ENCODE results near the gene TRABD2B. TPM values are rescaled to one million over a fixed set of nuclear protein-coding genes. Genes with fewer than 3 reads are reported as not detected.

TRABD2B gene
- total and polyA plus RNA-seq, 2 of the 13 experiments (the other 11 are each of a cell fraction or from before 2014, with no cell fraction given), result 0.04 TPM; not detected in 1

- FAIRE-seq (no peak), DNase-seq (ENCODE audit: low spot score) (no peak), ATAC-seq (no peak)
- WGBS (ENCODE audit: low lambda C conversion rate), result 57% methylated on average over 4 of the region's 4 CpGs
- no peaks in the 10 kb centered on the region for H3K36me3 ChIP-seq (replicated peaks in 1 of 2; ENCODE audit: control insufficient read depth in 1 of 2, insufficient read depth in 2 of 2, low read length in 2 of 2)
- TF ChIP-seq U2AF2 (IDR thresholded peaks at IDR 0.05; ENCODE audit: low read depth, low read length), result no peak
- TF ChIP-seq NR2F6 (IDR thresholded peaks at IDR 0.05), result no peak
- TF ChIP-seq NR2F6 (CRISPR knock-in tag; IDR thresholded peaks at IDR 0.05), result no peak
- TF ChIP-seq ZNF574 (CRISPR knock-in tag; IDR thresholded peaks at IDR 0.05), result no peak
- no peaks in the 10 kb centered on the region for H3K27me3 ChIP-seq (ENCODE audit: control insufficient read depth in 1 of 2, insufficient read depth in 2 of 2, low read length in 2 of 2)
- no peak overlapping the region for H2AFZ ChIP-seq (ENCODE audit: low read length)
- no TSS peak for BruUV-seq (replicated peaks)
- no peaks in the 10 kb centered on the region for H3K79me2 ChIP-seq (ENCODE audit: insufficient read depth, low read length)
- ChIA-PET POLR2A (interaction anchor here (1.1 to 3.9 kb wide), 6 partner anchors 10 to 64 kb away, joined by 3 to 17 read pairs (median 4); no protein-coding TSS in a partner anchor), CTCF (ENCODE audit: low intra/inter-chr PET ratio, low total read pairs) (no interaction called here)
- no peaks in the 10 kb centered on the region for H4K20me1 ChIP-seq (ENCODE audit: insufficient read depth, low read length)
- in situ Hi-C loops (cut with HindIII; ENCODE audit: extremely low pct_ligation_motif_present, low pct_unique_long_range_greater_than_20kb) (no loop called here), intact Hi-C loops (cut with micrococcal nuclease; ENCODE audit: unreplicated experiment) (no loop called here)
- no peak overlapping the region for H3K27ac ChIP-seq (ENCODE audit: extremely low read length, insufficient read depth, low read length)
- no peak overlapping the region for H3K9ac ChIP-seq (ENCODE audit: insufficient read depth, low read depth, low read length)
- peaks cover 85% of the 10 kb centered on the region for H3K4me1 ChIP-seq (ENCODE audit: insufficient read depth, low read length)
- no peak overlapping the region for H3K4me2 ChIP-seq (ENCODE audit: low read depth, low read length)
- no peak overlapping the region for H3K4me3 ChIP-seq (replicated peaks in 1 of 3; ENCODE audit: insufficient read depth in 1 of 3, low read depth in 2 of 3, low read length in 3 of 3)
- no peaks in the 10 kb centered on the region for H3K9me3 ChIP-seq (ENCODE audit: low read length)
These were observed 142.0 kb downstream of the TRABD2B start for GRCh38 chr1:47855230-47855629.

GRCh38 chr1:47854552-47855144, 142.5 kb downstream of the TRABD2B start:
- intact Hi-C loops (cut with micrococcal nuclease; ENCODE audit: unreplicated experiment), result no loop called here
- Histone ChIP-seq H3K9ac (ENCODE audit: insufficient read depth, low read depth, low read length) (no peak overlapping the region), H3K4me2 (ENCODE audit: low read depth, low read length) (peak overlapping the region; percentile 20; the same call in 1 of the 2 replicates), H4K20me1 (ENCODE audit: insufficient read depth, low read length) (no peaks in the 10 kb centered on the region), H2AFZ (ENCODE audit: low read length) (no peak overlapping the region), H3K27me3 (ENCODE audit: control insufficient read depth in 1 of 2, insufficient read depth in 2 of 2, low read length in 2 of 2) (no peaks in the 10 kb centered on the region), H3K79me2 (ENCODE audit: insufficient read depth, low read length) (no peaks in the 10 kb centered on the region), H3K4me3 (replicated peaks in 1 of 3; ENCODE audit: insufficient read depth in 1 of 3, low read depth in 2 of 3, low read length in 3 of 3) (no peak overlapping the region), H3K36me3 (replicated peaks in 1 of 2; ENCODE audit: control insufficient read depth in 1 of 2, insufficient read depth in 2 of 2, low read length in 2 of 2) (no peaks in the 10 kb centered on the region), H3K4me1 (ENCODE audit: insufficient read depth, low read length) (peaks cover 90% of the 10 kb centered on the region), H3K27ac (ENCODE audit: extremely low read length, insufficient read depth, low read length) (peak overlapping the region; percentile 12), H3K9me3 (ENCODE audit: low read length) (no peaks in the 10 kb centered on the region)
- no peak for DNase-seq (ENCODE audit: low spot score)
- ATAC-seq, result no peak
- ChIA-PET POLR2A (interaction anchor here (1.0 to 3.9 kb wide), 6 partner anchors 10 to 64 kb away, joined by 3 to 17 read pairs (median 4); no protein-coding TSS in a partner anchor), CTCF (ENCODE audit: low intra/inter-chr PET ratio, low total read pairs) (no interaction called here)
- no peak for FAIRE-seq
- 34% methylated on average over 2 of the region's 2 CpGs for WGBS (ENCODE audit: low lambda C conversion rate)
- in situ Hi-C loops (cut with HindIII; ENCODE audit: extremely low pct_ligation_motif_present, low pct_unique_long_range_greater_than_20kb), result no loop called here
- no TSS peak for BruUV-seq (replicated peaks)
- TF ChIP-seq ARHGAP35 (CRISPR knock-in tag; IDR thresholded peaks at IDR 0.05; ENCODE audit: borderline replicate concordance) (no peak), FOXP1 (IDR thresholded peaks at IDR 0.05) (no peak), FOXP1 (CRISPR knock-in tag; IDR thresholded peaks at IDR 0.05) (peak; percentile 32; the same call in 1 of the 2 replicates)
- TF ChIP-seq, protein P1, sequence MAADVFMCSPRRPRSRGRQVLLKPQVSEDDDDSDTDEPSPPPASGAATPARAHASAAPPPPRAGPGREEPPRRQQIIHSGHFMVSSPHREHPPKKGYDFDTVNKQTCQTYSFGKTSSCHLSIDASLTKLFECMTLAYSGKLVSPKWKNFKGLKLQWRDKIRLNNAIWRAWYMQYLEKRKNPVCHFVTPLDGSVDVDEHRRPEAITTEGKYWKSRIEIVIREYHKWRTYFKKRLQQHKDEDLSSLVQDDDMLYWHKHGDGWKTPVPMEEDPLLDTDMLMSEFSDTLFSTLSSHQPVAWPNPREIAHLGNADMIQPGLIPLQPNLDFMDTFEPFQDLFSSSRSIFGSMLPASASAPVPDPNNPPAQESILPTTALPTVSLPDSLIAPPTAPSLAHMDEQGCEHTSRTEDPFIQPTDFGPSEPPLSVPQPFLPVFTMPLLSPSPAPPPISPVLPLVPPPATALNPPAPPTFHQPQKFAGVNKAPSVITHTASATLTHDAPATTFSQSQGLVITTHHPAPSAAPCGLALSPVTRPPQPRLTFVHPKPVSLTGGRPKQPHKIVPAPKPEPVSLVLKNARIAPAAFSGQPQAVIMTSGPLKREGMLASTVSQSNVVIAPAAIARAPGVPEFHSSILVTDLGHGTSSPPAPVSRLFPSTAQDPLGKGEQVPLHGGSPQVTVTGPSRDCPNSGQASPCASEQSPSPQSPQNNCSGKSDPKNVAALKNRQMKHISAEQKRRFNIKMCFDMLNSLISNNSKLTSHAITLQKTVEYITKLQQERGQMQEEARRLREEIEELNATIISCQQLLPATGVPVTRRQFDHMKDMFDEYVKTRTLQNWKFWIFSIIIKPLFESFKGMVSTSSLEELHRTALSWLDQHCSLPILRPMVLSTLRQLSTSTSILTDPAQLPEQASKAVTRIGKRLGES (CRISPR knock-in tag; IDR thresholded peaks at IDR 0.05; ENCODE audit: borderline replicate concordance), result no peak
- TF ChIP-seq, protein P2, sequence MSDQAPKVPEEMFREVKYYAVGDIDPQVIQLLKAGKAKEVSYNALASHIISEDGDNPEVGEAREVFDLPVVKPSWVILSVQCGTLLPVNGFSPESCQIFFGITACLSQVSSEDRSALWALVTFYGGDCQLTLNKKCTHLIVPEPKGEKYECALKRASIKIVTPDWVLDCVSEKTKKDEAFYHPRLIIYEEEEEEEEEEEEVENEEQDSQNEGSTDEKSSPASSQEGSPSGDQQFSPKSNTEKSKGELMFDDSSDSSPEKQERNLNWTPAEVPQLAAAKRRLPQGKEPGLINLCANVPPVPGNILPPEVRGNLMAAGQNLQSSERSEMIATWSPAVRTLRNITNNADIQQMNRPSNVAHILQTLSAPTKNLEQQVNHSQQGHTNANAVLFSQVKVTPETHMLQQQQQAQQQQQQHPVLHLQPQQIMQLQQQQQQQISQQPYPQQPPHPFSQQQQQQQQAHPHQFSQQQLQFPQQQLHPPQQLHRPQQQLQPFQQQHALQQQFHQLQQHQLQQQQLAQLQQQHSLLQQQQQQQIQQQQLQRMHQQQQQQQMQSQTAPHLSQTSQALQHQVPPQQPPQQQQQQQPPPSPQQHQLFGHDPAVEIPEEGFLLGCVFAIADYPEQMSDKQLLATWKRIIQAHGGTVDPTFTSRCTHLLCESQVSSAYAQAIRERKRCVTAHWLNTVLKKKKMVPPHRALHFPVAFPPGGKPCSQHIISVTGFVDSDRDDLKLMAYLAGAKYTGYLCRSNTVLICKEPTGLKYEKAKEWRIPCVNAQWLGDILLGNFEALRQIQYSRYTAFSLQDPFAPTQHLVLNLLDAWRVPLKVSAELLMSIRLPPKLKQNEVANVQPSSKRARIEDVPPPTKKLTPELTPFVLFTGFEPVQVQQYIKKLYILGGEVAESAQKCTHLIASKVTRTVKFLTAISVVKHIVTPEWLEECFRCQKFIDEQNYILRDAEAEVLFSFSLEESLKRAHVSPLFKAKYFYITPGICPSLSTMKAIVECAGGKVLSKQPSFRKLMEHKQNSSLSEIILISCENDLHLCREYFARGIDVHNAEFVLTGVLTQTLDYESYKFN (CRISPR knock-in tag; conservative IDR thresholded peaks at IDR 0.05), result peak; percentile 38; the same call in 1 of the 2 replicates
